ENCODE measurements around the gene HEYL.
"Not testable (repeated sequence)": the region's sequence is repeated elsewhere in the genome, so short reads cannot be mapped to it uniquely, and the experiment has no call there.

Gene HEYL

GRCh38 chr1:39603677-39604076, 35.8 kb downstream of the HEYL start:
- DNase-seq (ENCODE audit: low read depth): not testable (repeated sequence)

- DNase-seq (ENCODE audit: low read depth): not testable (repeated sequence)
Measured at GRCh38 chr1:39601667-39602255, 37.7 kb downstream of the HEYL start.

- no peak for DNase-seq (ENCODE audit: low read depth)
Measured at GRCh38 chr1:39596163-39596562, 43.3 kb downstream of the HEYL start.

- no peak for DNase-seq (ENCODE audit: low read depth)
Measured at GRCh38 chr1:39593386-39593785, 46.1 kb downstream of the HEYL start.

- DNase-seq (ENCODE audit: low read depth): no peak
Measured at GRCh38 chr1:39592069-39592468, 47.4 kb downstream of the HEYL start.

- DNase-seq (ENCODE audit: low read depth): no peak
Measured at GRCh38 chr1:39590546-39590945, 48.9 kb downstream of the HEYL start.

DNA sequence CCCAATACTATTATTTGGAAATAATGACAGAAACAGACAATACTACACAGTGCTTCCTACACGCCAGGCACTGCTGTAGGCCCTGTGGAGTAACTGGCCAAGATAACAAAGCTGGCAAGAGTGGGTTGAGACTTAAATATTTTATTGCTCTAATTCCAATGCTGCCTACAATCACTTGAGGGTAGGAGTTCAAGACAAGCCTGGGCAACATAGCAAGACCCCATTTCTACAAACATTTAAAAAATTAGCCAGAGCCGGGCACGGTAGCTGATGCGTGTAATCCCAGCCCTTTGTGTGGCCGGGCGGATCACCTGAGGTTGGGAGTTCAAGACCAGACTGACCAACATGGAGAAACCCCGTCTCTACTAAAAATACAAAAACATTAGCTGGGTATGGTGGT, 53.5 kb downstream of the HEYL start:
- no peak for DNase-seq (ENCODE audit: low read depth)

DNA sequence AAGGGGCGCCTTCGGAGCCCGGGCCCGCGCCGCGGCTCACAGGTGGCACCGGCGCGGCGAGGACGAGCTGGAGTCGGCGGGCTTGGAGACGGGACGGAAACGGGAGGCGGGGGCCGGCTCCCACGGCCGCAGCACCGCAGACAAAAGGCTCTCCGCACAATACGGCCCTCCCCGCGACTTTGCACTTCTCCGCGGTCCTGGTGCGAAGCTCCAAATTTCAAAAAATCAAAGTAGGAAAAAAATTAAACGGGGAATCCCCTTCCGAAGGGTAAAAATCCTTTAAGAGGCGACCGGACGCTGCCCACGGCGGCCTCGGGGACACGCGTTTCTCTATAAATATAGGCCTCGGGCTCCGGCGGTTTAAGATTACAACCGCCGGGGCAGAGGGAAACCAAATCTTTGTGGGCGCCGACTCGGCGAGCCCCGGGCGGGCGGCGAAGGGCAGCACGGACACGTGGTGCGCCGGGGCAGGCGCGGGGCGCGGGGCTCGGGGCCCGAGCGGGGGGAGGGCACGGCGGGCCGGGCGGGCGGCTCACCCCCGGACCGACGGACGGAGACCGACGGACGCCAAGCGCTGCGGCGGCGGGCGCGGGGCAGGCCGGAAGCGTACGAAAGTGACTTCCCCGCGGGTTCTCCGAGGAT, 63.3 kb downstream of the HEYL start:
- DNase-seq (ENCODE audit: low read depth): no peak

- DNase-seq (ENCODE audit: low read depth): no peak
Measured at GRCh38 chr1:39575191-39576015, 64.0 kb downstream of the HEYL start.

DNA sequence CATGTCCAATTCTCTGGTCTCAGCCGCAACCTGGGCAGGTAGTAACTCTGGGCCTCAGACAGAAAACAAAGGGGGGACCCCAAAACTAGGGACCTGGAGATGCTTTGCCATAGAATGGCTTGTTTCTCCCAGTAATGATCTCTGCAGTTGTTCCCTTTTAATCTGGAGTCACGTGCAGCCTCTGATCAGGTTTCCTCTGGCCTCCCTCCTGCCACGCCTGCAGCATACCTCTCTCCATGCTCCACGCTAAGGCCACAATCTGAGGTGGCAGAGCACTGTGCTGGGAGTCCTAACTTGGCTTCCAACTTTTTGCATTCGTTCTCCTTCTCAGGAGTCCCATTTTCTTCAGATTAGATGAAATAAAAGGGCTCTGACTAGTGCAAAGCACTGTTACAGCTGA, 64.8 kb downstream of the HEYL start:
- no peak for DNase-seq (ENCODE audit: low read depth)

Measured in GM04503 (cell line).